Ovary (tissue), 9 donors: ENCODE data around the gene SPATA24. TPM values are rescaled to one million over a fixed set of nuclear protein-coding genes. Genes with fewer than 3 reads are reported as not detected.

Experiments
- polyA plus RNA-seq, 2 donors: library from polyadenylated mRNA; stranded (reverse); fragments of 200-250 nt in 1 of 2; fragments of 350-450 nt in 1 of 2; fragmentation: Illumina TruSeq in 1 of 2; extraction: RNeasy Lipid Tissue Mini Kit (QIAGEN cat#74804) in 1 of 2; gene quantifications; one replicate each; pipeline ENCODE4 v1.2.3, GENCODE V29; 2013 to 2014
- small RNA-seq: library from RNA; depleted of rRNA; stranded (forward); fragments of <200 nt; gene quantifications from one replicate; pipeline ENCODE3, GENCODE V24; 2016
- total RNA-seq, 7 donors: library from RNA; depleted of rRNA in 2 of 7; stranded (reverse); fragments of >200 nt in 2 of 7; fragmentation: NEBNext Ultra II Directional in 3 of 7; extraction: Animal tissue kit (Norgen Biotek cat#: 25700) in 3 of 7; gene quantifications; one replicate each; pipeline versions ENCODE4 v1.1.0 to v1.2.4, GENCODE V29; 2016 to 2023
- donor health status: DM: no; HTN: no; CAD: no; lungs with moderate emphysema.
- donor health status: DM: no; HTN: no; CAD: no.
- donor health status: Bipolar disorder and iron deficiency.
- donor health status: DM: yes; HTN: yes; CAD: no.
- donor health status: DM: no; HTN: no; CAD: no.
- donor health status: DM: yes; HTN: yes; CAD: no.

SPATA24 gene
- total and polyA plus RNA-seq, 9 donors, result 2.1 to 6.7 (median 4.0) TPM

Small RNA genes lying within 50 kb of the gene (small RNA-seq; reads per million reads assigned to genes)
- gene RNU5B-4P, result not detected

Other genes with a start within 250 kb of the SPATA24 start
- gene SIL1, start 205.7 kb downstream of the SPATA24 start, total RNA-seq, result 10 to 100 TPM; 15.7 to 45.2 (median 34.9) TPM
- gene SIL1, start 205.7 kb downstream of the SPATA24 start, polyA plus RNA-seq, result 10 to 100 TPM; 29.5 to 93.0 TPM
- 100 to 1,000 TPM; 184 to 297 (median 227) TPM for gene MATR3, start 110.3 kb downstream of the SPATA24 start, total RNA-seq
- 100 to 1,000 TPM; 174 to 222 TPM for gene MATR3, start 110.3 kb downstream of the SPATA24 start, polyA plus RNA-seq
- gene PAIP2, start 62.2 kb downstream of the SPATA24 start, total RNA-seq, result 100 to 1,000 TPM in 4 of 7 donors, 10 to 100 TPM in 3; 68.4 to 113 (median 100) TPM
- 100 to 1,000 TPM; 111 to 142 TPM for gene PAIP2, start 62.2 kb downstream of the SPATA24 start, polyA plus RNA-seq
- 10 to 100 TPM in 1 of 7 donors, 1 to 10 TPM in 3, under 1 TPM in 1, not detected in 2; 0.10 to 14.5 (median 1.2) TPM for gene SLC23A1, start 20.8 kb downstream of the SPATA24 start, total RNA-seq
- under 1 TPM in 1 of 2 donors, not detected in 1; 0.05 TPM for gene SLC23A1, start 20.8 kb downstream of the SPATA24 start, polyA plus RNA-seq
- gene MZB1, start 14.2 kb downstream of the SPATA24 start, total RNA-seq, result 1 to 10 TPM in 3 of 7 donors, under 1 TPM in 3, not detected in 1; 0.50 to 1.8 (median 1.2) TPM
- 1 to 10 TPM in 1 of 2 donors, under 1 TPM in 1; 0.91 to 1.7 TPM for gene MZB1, start 14.2 kb downstream of the SPATA24 start, polyA plus RNA-seq
- 1 to 10 TPM in 4 of 7 donors, under 1 TPM in 3; 0.60 to 2.0 (median 1.0) TPM for gene PROB1, start 9.0 kb downstream of the SPATA24 start, total RNA-seq
- 1 to 10 TPM in 1 of 2 donors, under 1 TPM in 1; 0.65 to 1.0 TPM for gene PROB1, start 9.0 kb downstream of the SPATA24 start, polyA plus RNA-seq
- gene DNAJC18, start 35.4 kb upstream of the SPATA24 start, total RNA-seq, result 10 to 100 TPM in 6 of 7 donors, 1 to 10 TPM in 1; 5.2 to 31.0 (median 22.4) TPM
- gene DNAJC18, start 35.4 kb upstream of the SPATA24 start, polyA plus RNA-seq, result 10 to 100 TPM; 11.1 to 35.6 TPM
- gene ECSCR, start 58.7 kb upstream of the SPATA24 start, total RNA-seq, result 10 to 100 TPM in 3 of 7 donors, 1 to 10 TPM in 4; 4.4 to 17.5 (median 7.2) TPM
- 10 to 100 TPM; 32.8 to 43.5 TPM for gene ECSCR, start 58.7 kb upstream of the SPATA24 start, polyA plus RNA-seq
- gene SMIM33, start 66.9 kb upstream of the SPATA24 start, total RNA-seq, result not detected
- not detected for gene SMIM33, start 66.9 kb upstream of the SPATA24 start, polyA plus RNA-seq
- 10 to 100 TPM; 36.8 to 74.6 (median 53.8) TPM for gene STING1, start 78.7 kb upstream of the SPATA24 start, total RNA-seq
- gene STING1, start 78.7 kb upstream of the SPATA24 start, polyA plus RNA-seq, result 10 to 100 TPM; 47.6 to 49.9 TPM
- 100 to 1,000 TPM in 4 of 7 donors, 10 to 100 TPM in 3; 66.8 to 144 (median 117) TPM for gene UBE2D2, start 157.2 kb upstream of the SPATA24 start, total RNA-seq
- gene UBE2D2, start 157.2 kb upstream of the SPATA24 start, polyA plus RNA-seq, result 100 to 1,000 TPM in 1 of 2 donors, 10 to 100 TPM in 1; 79.7 to 230 TPM
- 10 to 100 TPM in 2 of 7 donors, 1 to 10 TPM in 5; 4.4 to 35.7 (median 8.7) TPM for gene CXXC5, start 244.3 kb upstream of the SPATA24 start, total RNA-seq
- gene CXXC5, start 244.3 kb upstream of the SPATA24 start, polyA plus RNA-seq, result 10 to 100 TPM in 1 of 2 donors, 1 to 10 TPM in 1; 7.0 to 28.2 TPM